ENCODE data around the gene SYT6.
"Not testable (repeated sequence)": the region's sequence is repeated elsewhere in the genome, so short reads cannot be mapped to it uniquely, and the experiment has no call there.

DNA sequence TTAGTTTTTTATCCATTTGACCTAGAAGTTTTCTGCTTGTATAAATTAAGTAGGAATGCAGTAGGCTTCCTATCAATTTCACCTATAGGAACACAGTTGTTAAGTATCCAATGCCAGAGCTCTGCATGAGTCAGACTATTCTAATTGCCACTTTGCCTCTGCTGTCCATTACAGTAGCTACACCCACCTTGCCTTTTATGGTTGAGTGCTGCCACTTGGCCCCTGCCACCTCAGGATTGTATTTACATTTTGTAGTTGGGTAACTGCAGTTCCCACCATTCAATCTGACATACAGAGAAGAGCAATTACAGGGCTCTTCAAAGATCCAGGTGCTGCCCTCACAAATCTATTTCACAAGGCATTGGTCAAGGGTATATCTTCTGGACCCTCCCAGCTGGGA lies 83.9 kb downstream of the SYT6 start:
- TF ChIP-seq, protein P1, sequence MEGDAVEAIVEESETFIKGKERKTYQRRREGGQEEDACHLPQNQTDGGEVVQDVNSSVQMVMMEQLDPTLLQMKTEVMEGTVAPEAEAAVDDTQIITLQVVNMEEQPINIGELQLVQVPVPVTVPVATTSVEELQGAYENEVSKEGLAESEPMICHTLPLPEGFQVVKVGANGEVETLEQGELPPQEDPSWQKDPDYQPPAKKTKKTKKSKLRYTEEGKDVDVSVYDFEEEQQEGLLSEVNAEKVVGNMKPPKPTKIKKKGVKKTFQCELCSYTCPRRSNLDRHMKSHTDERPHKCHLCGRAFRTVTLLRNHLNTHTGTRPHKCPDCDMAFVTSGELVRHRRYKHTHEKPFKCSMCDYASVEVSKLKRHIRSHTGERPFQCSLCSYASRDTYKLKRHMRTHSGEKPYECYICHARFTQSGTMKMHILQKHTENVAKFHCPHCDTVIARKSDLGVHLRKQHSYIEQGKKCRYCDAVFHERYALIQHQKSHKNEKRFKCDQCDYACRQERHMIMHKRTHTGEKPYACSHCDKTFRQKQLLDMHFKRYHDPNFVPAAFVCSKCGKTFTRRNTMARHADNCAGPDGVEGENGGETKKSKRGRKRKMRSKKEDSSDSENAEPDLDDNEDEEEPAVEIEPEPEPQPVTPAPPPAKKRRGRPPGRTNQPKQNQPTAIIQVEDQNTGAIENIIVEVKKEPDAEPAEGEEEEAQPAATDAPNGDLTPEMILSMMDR (IDR thresholded peaks at IDR 0.05), result not testable (repeated sequence)
- TF ChIP-seq POLR2A (IDR thresholded peaks at IDR 0.05); POLR2AphosphoS5 (IDR thresholded peaks at IDR 0.05; ENCODE audit: insufficient read depth in 1 of 2, low read depth in 1 of 2): not testable (repeated sequence)
